Activated CD4-positive, alpha-beta T cell treated with anti-CD3 and anti-CD28 coated beads, Interleukin-2, amount 10 ng/mL, durations not matched to agents 7 days and 5 days (primary cell): Measurements from ENCODE around the gene ZNF669. TPM values are rescaled to one million over a fixed set of nuclear protein-coding genes. Genes with fewer than 3 reads are reported as not detected.
A peak's percentile ranks its signal among the peaks of the same experiment; 100 is the strongest.

Experiments used
- CTCF ChIA-PET: fragments of 350-600 bp; sonication (Branson Sonifier 250); formaldehyde crosslinking; loops from one replicate; lab custom pipeline; 2021; ENCODE audit warnings: antibody characterized with exemption; lab: Charles Lee
- POLR2A ChIA-PET: fragments of 350-600 bp; sonication (Branson Sonifier 250); formaldehyde crosslinking; loops from one replicate; lab custom pipeline; 2021; ENCODE audit warnings: antibody characterized with exemption; lab: Charles Lee
- DNase-seq: peaks from one replicate; pipeline ENCODE4 v3.0.0-alpha.2; 2020
- H3K27ac Mint-ChIP-seq: one replicate; pipeline ENCODE4 v1.8.0; 2021; ENCODE audit warnings: mild to moderate bottlenecking, moderate library complexity, mixed read lengths
- H3K27me3 Mint-ChIP-seq: one replicate; pipeline ENCODE4 v1.8.0; 2021; ENCODE audit warnings: mixed read lengths
- H3K36me3 Mint-ChIP-seq: one replicate; pipeline ENCODE4 v1.8.0; 2021; ENCODE audit warnings: low read depth, mixed read lengths
- H3K4me1 Mint-ChIP-seq: one replicate; pipeline ENCODE4 v1.8.0; 2021; ENCODE audit warnings: mixed read lengths
- H3K4me3 Mint-ChIP-seq: one replicate; pipeline ENCODE4 v1.8.0; 2021; ENCODE audit warnings: mild to moderate bottlenecking, moderate library complexity, mixed read lengths
- H3K9me3 Mint-ChIP-seq: one replicate; pipeline ENCODE4 v1.8.0; 2021; ENCODE audit warnings: mixed read lengths
- total RNA-seq, 2 experiments: library from RNA; stranded (reverse); gene quantifications; one replicate each; pipeline ENCODE4 v1.2.3, GENCODE V29; 2021

Gene ZNF669
- total RNA-seq, 2 experiments from 2014 or later = 9.9 to 10.0 TPM

- H3K27ac Mint-ChIP-seq = peak overlapping the region; percentile 74
- CTCF ChIA-PET = interaction anchor here (0.9 to 1.2 kb wide), 3 partner anchors 40 to 295 kb away, joined by 3 read pairs; no protein-coding TSS in a partner anchor
Measured at GRCh38 chr1:247079141-247079874, 24.8 kb downstream of the ZNF669 start.

GRCh38 chr1:247078258-247079140, 25.7 kb downstream of the ZNF669 start, which contains the start of gene ZNF670:
TSS of gene ZNF670 (minus strand) at chr1:247078811. CDS start at chr1:247078596, 215 bp downstream.
- Mint-ChIP-seq H3K4me3 (peak within 1 kb of the TSS; percentile 86), H3K27ac (peak within 1 kb of the TSS; percentile 80), H3K27me3 (peaks cover 7% of the 10 kb centered on the region), H3K4me1 (peaks cover 21% of the 10 kb centered on the region), H3K36me3 (peaks cover 11% of the 10 kb centered on the region), H3K9me3 (peaks cover 30% of the 10 kb centered on the region)
- peak; percentile 87 for DNase-seq
- ChIA-PET CTCF (interaction anchor here (0.9 to 1.2 kb wide), 2 partner anchors 41 to 252 kb away, joined by 3 read pairs; no protein-coding TSS in a partner anchor), POLR2A (no interaction called here)

More at GRCh38 chr1:247079141-247079874, 24.8 kb downstream of the ZNF669 start:
- H3K27me3 Mint-ChIP-seq = peaks cover 7% of the 10 kb centered on the region
- peaks cover 26% of the 10 kb centered on the region for H3K9me3 Mint-ChIP-seq
- peaks cover 21% of the 10 kb centered on the region for H3K4me1 Mint-ChIP-seq
- POLR2A ChIA-PET = no interaction called here
- peaks cover 8% of the 10 kb centered on the region for H3K36me3 Mint-ChIP-seq
- DNase-seq = no peak
- H3K4me3 Mint-ChIP-seq = peak overlapping the region; percentile 86

- POLR2A ChIA-PET = no interaction called here
- DNase-seq = no peak
- Mint-ChIP-seq H3K9me3 (peaks cover 31% of the 10 kb centered on the region), H3K4me3 (peak overlapping the region; percentile 86), H3K36me3 (peaks cover 12% of the 10 kb centered on the region), H3K4me1 (peaks cover 21% of the 10 kb centered on the region), H3K27ac (peak overlapping the region; percentile 69), H3K27me3 (peaks cover 5% of the 10 kb centered on the region)
- CTCF ChIA-PET = no interaction called here
Measured at GRCh38 chr1:247077876-247078257, 26.3 kb downstream of the ZNF669 start.

GRCh38 chr1:247077213-247077612, 26.9 kb downstream of the ZNF669 start:
- CTCF ChIA-PET = no interaction called here
- peak overlapping the region; percentile 86 for H3K4me3 Mint-ChIP-seq
- POLR2A ChIA-PET = no interaction called here
- peaks cover 12% of the 10 kb centered on the region for H3K36me3 Mint-ChIP-seq
- no peak overlapping the region for H3K27ac Mint-ChIP-seq
- peaks cover 21% of the 10 kb centered on the region for H3K4me1 Mint-ChIP-seq
- DNase-seq = no peak
- peaks cover 3% of the 10 kb centered on the region for H3K27me3 Mint-ChIP-seq
- H3K9me3 Mint-ChIP-seq = peaks cover 29% of the 10 kb centered on the region

- Mint-ChIP-seq H3K4me1 (no peaks in the 10 kb centered on the region), H3K27me3 (no peaks in the 10 kb centered on the region), H3K36me3 (peaks cover 17% of the 10 kb centered on the region), H3K27ac (no peak overlapping the region), H3K4me3 (no peak overlapping the region), H3K9me3 (peaks cover 51% of the 10 kb centered on the region)
- CTCF ChIA-PET = no interaction called here
- POLR2A ChIA-PET = no interaction called here
- DNase-seq = no peak
Measured at GRCh38 chr1:247070645-247071044, 33.5 kb downstream of the ZNF669 start.

GRCh38 chr1:247064304-247064703, 39.9 kb downstream of the ZNF669 start:
- no peaks in the 10 kb centered on the region for H3K4me1 Mint-ChIP-seq

GRCh38 chr1:247060771-247061170, 43.4 kb downstream of the ZNF669 start:
- peaks cover 5% of the 10 kb centered on the region for H3K4me1 Mint-ChIP-seq

More at GRCh38 chr1:247064304-247064703, 39.9 kb downstream of the ZNF669 start:
- ChIA-PET CTCF (no interaction called here), POLR2A (no interaction called here)
- peaks cover 9% of the 10 kb centered on the region for H3K36me3 Mint-ChIP-seq
- H3K27me3 Mint-ChIP-seq = no peaks in the 10 kb centered on the region
- H3K4me3 Mint-ChIP-seq = no peak overlapping the region
- peaks cover 50% of the 10 kb centered on the region for H3K9me3 Mint-ChIP-seq
- no peak overlapping the region for H3K27ac Mint-ChIP-seq
- DNase-seq = no peak

GRCh38 chr1:247056071-247056470, 48.1 kb downstream of the ZNF669 start:
- Mint-ChIP-seq H3K4me1 (peaks cover 7% of the 10 kb centered on the region), H3K36me3 (peaks cover 19% of the 10 kb centered on the region), H3K27ac (no peak overlapping the region), H3K27me3 (no peaks in the 10 kb centered on the region), H3K4me3 (no peak overlapping the region), H3K9me3 (peaks cover 64% of the 10 kb centered on the region)
- DNase-seq = no peak
- POLR2A ChIA-PET = no interaction called here
- CTCF ChIA-PET = no interaction called here

More at GRCh38 chr1:247060771-247061170, 43.4 kb downstream of the ZNF669 start:
- Mint-ChIP-seq H3K9me3 (peaks cover 58% of the 10 kb centered on the region), H3K36me3 (peaks cover 12% of the 10 kb centered on the region), H3K27me3 (no peaks in the 10 kb centered on the region), H3K27ac (no peak overlapping the region), H3K4me3 (no peak overlapping the region)
- no peak for DNase-seq
- CTCF ChIA-PET = no interaction called here
- POLR2A ChIA-PET = no interaction called here

- ChIA-PET POLR2A (no interaction called here), CTCF (no interaction called here)
- peaks cover 68% of the 10 kb centered on the region for H3K9me3 Mint-ChIP-seq
- H3K36me3 Mint-ChIP-seq = peaks cover 19% of the 10 kb centered on the region
- no peak overlapping the region for H3K27ac Mint-ChIP-seq
- no peak overlapping the region for H3K4me3 Mint-ChIP-seq
- peaks cover 7% of the 10 kb centered on the region for H3K4me1 Mint-ChIP-seq
- H3K27me3 Mint-ChIP-seq = no peaks in the 10 kb centered on the region
- DNase-seq = no peak
Measured at GRCh38 chr1:247054992-247055415, 49.2 kb downstream of the ZNF669 start.

Other genes with a start within 250 kb of the ZNF669 start
- 10 to 100 TPM; 32.9 to 42.4 TPM for gene AHCTF1, start 172.4 kb downstream of the ZNF669 start, total RNA-seq
- gene ZNF695, start 96.3 kb downstream of the ZNF669 start, total RNA-seq = under 1 TPM; 0.10 to 0.17 TPM
- 1 to 10 TPM; 1.1 to 1.2 TPM for gene ZNF670, start 25.5 kb downstream of the ZNF669 start, total RNA-seq
- gene ZNF124, start 67.7 kb upstream of the ZNF669 start, total RNA-seq = 10 to 100 TPM; 23.0 to 23.6 TPM
- not detected for gene VN1R5, start 151.7 kb upstream of the ZNF669 start, total RNA-seq
- 1 to 10 TPM; 7.2 to 7.4 TPM for gene ZNF496, start 227.5 kb upstream of the ZNF669 start, total RNA-seq